ENCODE data around the gene SLC1A5. TPM values are rescaled to one million over a fixed set of nuclear protein-coding genes. Genes with fewer than 3 reads are reported as not detected.
A peak's percentile ranks its signal among the peaks of the same experiment; 100 is the strongest.

SLC1A5 gene
- total RNA-seq, 4 donors from 2014 or later: 97.3 to 156 (median 114) TPM

GRCh38 chr19:46745521-46746280 is 42.7 kb downstream of the SLC1A5 start, which contains the start of gene FKRP:
Gene FKRP, plus strand, starts transcription at chr19:46746057. Its CDS starts 9,394 bp downstream, at chr19:46755451.
- Histone ChIP-seq H3K4me3 (peak within 1 kb of the TSS; percentile 95 to 100 (median 98)), H3K27ac (peak within 1 kb of the TSS; percentile 88 to 97 (median 94)), H3K4me1 (peaks cover 26 to 79% (median 43%) of the 10 kb centered on the region in 3 donors), H3K36me3 (peaks cover 0 to 17% (median 0%) of the 10 kb centered on the region in 3 donors), H3K27me3 (no peaks in the 10 kb centered on the region), H3K9me3 (no peaks in the 10 kb centered on the region)
- WGBS, 2 donors: 0% methylated on average over 19 to 22 of the region's 68 CpGs
- intact Hi-C loops (cut with DNase I): no loop called here
- no peak for DNase-seq
- TF ChIP-seq POLR2A (IDR thresholded peaks at IDR 0.05) (no peak), CTCF (IDR thresholded peaks at IDR 0.05) (no peak)

- Histone ChIP-seq H3K9me3 (no peaks in the 10 kb centered on the region), H3K36me3 (peaks cover 0 to 22% (median 0%) of the 10 kb centered on the region in 3 donors), H3K4me3 (peak overlapping the region; percentile 95 to 100 (median 98)), H3K27me3 (no peaks in the 10 kb centered on the region), H3K27ac (peak overlapping the region in 3 of 4 donors; percentile 91 to 97 (median 97)), H3K4me1 (peaks cover 26 to 81% (median 49%) of the 10 kb centered on the region in 3 donors)
- TF ChIP-seq CTCF (IDR thresholded peaks at IDR 0.05) (no peak), POLR2A (IDR thresholded peaks at IDR 0.05) (no peak)
- DNase-seq: no peak
- intact Hi-C loops (cut with DNase I): no loop called here
- WGBS, 2 donors: 14 to 18% methylated on average over 8 of the region's 8 CpGs
These were observed 43.4 kb downstream of the SLC1A5 start for GRCh38 chr19:46745030-46745429.

GRCh38 chr19:46744005-46744691 is 44.2 kb downstream of the SLC1A5 start:
- 78 to 89% methylated on average over 11 of the region's 12 CpGs for WGBS, 2 donors
- TF ChIP-seq POLR2A (IDR thresholded peaks at IDR 0.05) (no peak), CTCF (IDR thresholded peaks at IDR 0.05) (no peak)
- Histone ChIP-seq H3K4me1 (peaks cover 26 to 84% (median 57%) of the 10 kb centered on the region in 3 donors), H3K27ac (no peak overlapping the region), H3K36me3 (peaks cover 0 to 30% (median 7%) of the 10 kb centered on the region in 3 donors), H3K9me3 (no peaks in the 10 kb centered on the region), H3K4me3 (peak overlapping the region in 2 of 4 donors; percentile 98 to 100), H3K27me3 (no peaks in the 10 kb centered on the region)
- DNase-seq: no peak
- intact Hi-C loops (cut with DNase I): no loop called here

GRCh38 chr19:46742926-46743480 is 45.4 kb downstream of the SLC1A5 start:
- H3K36me3 ChIP-seq: peaks cover 1 to 41% (median 11%) of the 10 kb centered on the region in 3 donors
- DNase-seq: no peak
- TF ChIP-seq CTCF (IDR thresholded peaks at IDR 0.05): no peak
- TF ChIP-seq POLR2A (IDR thresholded peaks at IDR 0.05): no peak
- intact Hi-C loops (cut with DNase I): no loop called here
- no peak overlapping the region for H3K27ac ChIP-seq
- WGBS, 2 donors: 65 to 76% methylated on average over 4 of the region's 4 CpGs
- peaks cover 26 to 90% (median 57%) of the 10 kb centered on the region in 3 donors for H3K4me1 ChIP-seq
- H3K4me3 ChIP-seq: no peak overlapping the region
- H3K9me3 ChIP-seq: no peaks in the 10 kb centered on the region
- H3K27me3 ChIP-seq: no peaks in the 10 kb centered on the region

Data from esophagus squamous epithelium (tissue), 5 donors.